DND-41 (cell line): Measurements from ENCODE around the gene ZFAND5.

Experiments used
- ATAC-seq: fragments of 200-7000 bp; cut with Tn5 transposase; 3 replicates; pipeline ENCODE4 v1.9.1; 2021; ENCODE audit warnings: low read depth; ENCODE audit not compliant: insufficient read depth
- DNase-seq: peaks from one replicate; pipeline ENCODE4 v3.0.0-alpha.2; 2020
- H2AFZ ChIP-seq: 2 replicates; pipeline ENCODE4 v1.6.0; 2012; ENCODE audit warnings: low read depth, low read length
- H3K27ac ChIP-seq: 2 replicates; pipeline ENCODE4 v1.5.1; 2012; ENCODE audit warnings: low read length, inconsistent platforms
- H3K27me3 ChIP-seq: fragments of 200-600 bp; sonication (generic); 2 replicates; pipeline ENCODE4 v1.6.0; 2012; ENCODE audit warnings: low read length, mild to moderate bottlenecking, inconsistent platforms; ENCODE audit not compliant: insufficient read depth, poor library complexity
- H3K36me3 ChIP-seq: 2 replicates; pipeline ENCODE4 v1.5.1; 2012; ENCODE audit warnings: low read length, inconsistent platforms; ENCODE audit not compliant: insufficient read depth
- H3K4me1 ChIP-seq: 2 replicates; pipeline ENCODE4 v1.5.1; 2012; ENCODE audit warnings: mild to moderate bottlenecking, low read length; ENCODE audit not compliant: insufficient read depth
- H3K4me2 ChIP-seq: 2 replicates; pipeline ENCODE4 v1.6.0; 2012; ENCODE audit warnings: mild to moderate bottlenecking, moderate library complexity, low read length, inconsistent platforms; ENCODE audit not compliant: insufficient read depth
- H3K4me3 ChIP-seq, 2 experiments: fragments of 200-600 bp in 1 of 2; shearing (Covaris generic) in 1 of 2; 2 replicates each; pipeline ENCODE4 v1.5.1; 2012 to 2016; ENCODE audit warnings: inconsistent platforms in 2 of 2, low read length in 2 of 2, mild to moderate bottlenecking in 2 of 2, low read depth in 1 of 2, moderate library complexity in 1 of 2
- H3K79me2 ChIP-seq: 2 replicates; pipeline ENCODE4 v1.6.0; 2012; ENCODE audit warnings: low read length, inconsistent platforms; ENCODE audit not compliant: insufficient read depth
- H3K9ac ChIP-seq: 2 replicates; pipeline ENCODE4 v1.6.0; 2012; ENCODE audit warnings: low read depth, mild to moderate bottlenecking, inconsistent platforms, low read length, moderate library complexity
- H3K9me3 ChIP-seq: 2 replicates; pipeline ENCODE4 v1.5.1; 2012; ENCODE audit warnings: low read length, moderate library complexity, mild to moderate bottlenecking, inconsistent platforms; ENCODE audit not compliant: insufficient read depth, severe bottlenecking
- H4K20me1 ChIP-seq: 2 replicates; pipeline ENCODE4 v1.6.0; 2012; ENCODE audit warnings: low read length; ENCODE audit not compliant: insufficient read depth
- EZH2 ChIP-seq: IDR thresholded peaks from 3 replicates; pipeline ENCODE4 v1.6.1; 2012; ENCODE audit warnings: borderline replicate concordance, low read depth, mild to moderate bottlenecking, moderate library complexity, low read length, inconsistent platforms; ENCODE audit not compliant: severe bottlenecking
- TF ChIP-seq, protein P1 (sequence below): IDR thresholded peaks from 2 replicates; pipeline ENCODE4 v1.5.1; 2012; ENCODE audit warnings: borderline replicate concordance, low read length, moderate library complexity, mild to moderate bottlenecking; ENCODE audit not compliant: poor library complexity, severe bottlenecking; ENCODE audit errors: extremely low read depth

Gene ZFAND5

DNA sequence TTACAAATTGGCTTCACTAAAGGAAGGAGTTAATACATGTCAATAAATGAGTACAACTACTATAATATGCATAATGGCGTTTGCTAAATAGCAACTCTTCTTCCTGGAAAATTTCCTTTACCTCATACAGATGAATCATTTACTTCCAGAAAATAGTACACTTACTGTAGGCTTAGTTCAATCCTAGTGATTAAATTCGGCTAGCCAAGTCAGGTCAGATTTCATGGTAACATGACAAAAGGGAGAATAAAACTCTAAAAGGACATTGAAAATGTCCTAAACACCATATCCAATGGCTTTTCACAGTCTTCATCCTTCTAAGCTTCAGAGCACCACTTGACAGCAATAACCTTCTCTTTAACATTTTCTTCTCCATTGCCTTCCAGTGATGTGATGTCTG is 42.1 kb upstream of the ZFAND5 start:
- no peaks in the 10 kb centered on the region for H3K9me3 ChIP-seq
- TF ChIP-seq, protein P1, sequence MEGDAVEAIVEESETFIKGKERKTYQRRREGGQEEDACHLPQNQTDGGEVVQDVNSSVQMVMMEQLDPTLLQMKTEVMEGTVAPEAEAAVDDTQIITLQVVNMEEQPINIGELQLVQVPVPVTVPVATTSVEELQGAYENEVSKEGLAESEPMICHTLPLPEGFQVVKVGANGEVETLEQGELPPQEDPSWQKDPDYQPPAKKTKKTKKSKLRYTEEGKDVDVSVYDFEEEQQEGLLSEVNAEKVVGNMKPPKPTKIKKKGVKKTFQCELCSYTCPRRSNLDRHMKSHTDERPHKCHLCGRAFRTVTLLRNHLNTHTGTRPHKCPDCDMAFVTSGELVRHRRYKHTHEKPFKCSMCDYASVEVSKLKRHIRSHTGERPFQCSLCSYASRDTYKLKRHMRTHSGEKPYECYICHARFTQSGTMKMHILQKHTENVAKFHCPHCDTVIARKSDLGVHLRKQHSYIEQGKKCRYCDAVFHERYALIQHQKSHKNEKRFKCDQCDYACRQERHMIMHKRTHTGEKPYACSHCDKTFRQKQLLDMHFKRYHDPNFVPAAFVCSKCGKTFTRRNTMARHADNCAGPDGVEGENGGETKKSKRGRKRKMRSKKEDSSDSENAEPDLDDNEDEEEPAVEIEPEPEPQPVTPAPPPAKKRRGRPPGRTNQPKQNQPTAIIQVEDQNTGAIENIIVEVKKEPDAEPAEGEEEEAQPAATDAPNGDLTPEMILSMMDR: no peak
- TF ChIP-seq EZH2: no peak
- no peak overlapping the region for H3K4me2 ChIP-seq
- no peak for ATAC-seq
- H3K36me3 ChIP-seq: no peaks in the 10 kb centered on the region
- no peak overlapping the region for H3K4me3 ChIP-seq
- H4K20me1 ChIP-seq: no peaks in the 10 kb centered on the region
- H3K4me1 ChIP-seq: no peaks in the 10 kb centered on the region
- H3K9ac ChIP-seq: no peak overlapping the region
- H3K27me3 ChIP-seq: no peaks in the 10 kb centered on the region
- H3K79me2 ChIP-seq: no peaks in the 10 kb centered on the region
- no peak overlapping the region for H2AFZ ChIP-seq
- DNase-seq: no peak
- no peak overlapping the region for H3K27ac ChIP-seq

DNA sequence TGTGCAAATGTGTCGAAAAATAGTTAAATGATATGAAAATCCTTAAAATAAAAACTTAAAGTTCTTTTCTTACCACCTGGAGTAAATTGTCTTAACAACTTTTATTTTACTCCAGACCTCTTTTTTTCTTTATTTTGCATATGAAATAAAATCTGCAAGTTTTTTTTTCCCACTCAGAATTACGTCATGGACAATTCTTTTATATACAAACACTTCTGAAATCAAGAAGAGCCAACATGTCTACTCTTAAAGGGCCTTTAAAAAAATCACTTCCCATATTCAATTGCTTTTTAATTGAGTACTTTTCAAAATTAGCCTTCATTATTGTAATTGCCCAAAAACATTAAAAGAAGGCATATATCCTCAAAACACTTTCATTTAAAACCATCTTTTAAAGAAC is 37.7 kb upstream of the ZFAND5 start:
- TF ChIP-seq EZH2: no peak
- TF ChIP-seq, protein P1: no peak
- H3K79me2 ChIP-seq: no peaks in the 10 kb centered on the region
- H4K20me1 ChIP-seq: no peaks in the 10 kb centered on the region
- H3K36me3 ChIP-seq: no peaks in the 10 kb centered on the region
- H3K27me3 ChIP-seq: no peaks in the 10 kb centered on the region
- no peak overlapping the region for H3K27ac ChIP-seq
- no peak overlapping the region for H2AFZ ChIP-seq
- no peak overlapping the region for H3K9ac ChIP-seq
- no peaks in the 10 kb centered on the region for H3K4me1 ChIP-seq
- DNase-seq (no peak), ATAC-seq (no peak)
- H3K9me3 ChIP-seq: no peaks in the 10 kb centered on the region
- no peak overlapping the region for H3K4me2 ChIP-seq
- H3K4me3 ChIP-seq: no peak overlapping the region

DNA sequence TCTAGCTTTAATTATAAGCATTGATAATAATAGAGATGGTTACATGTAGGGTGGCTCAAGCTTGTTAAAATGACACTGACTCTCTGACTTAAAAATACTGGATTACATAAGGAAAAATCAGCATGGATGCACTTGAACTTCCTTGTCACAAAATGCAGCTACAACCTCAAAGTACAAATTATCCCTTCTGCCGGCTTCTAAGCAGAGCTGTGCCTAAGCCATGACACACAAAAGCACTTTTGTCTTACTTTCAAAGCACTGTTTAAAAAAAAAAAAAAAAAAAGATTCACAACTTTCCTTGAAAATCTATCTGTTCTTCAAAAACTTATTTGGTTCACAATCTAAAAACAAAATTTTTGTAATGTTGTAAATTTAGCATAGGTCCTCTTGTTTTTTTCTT is 36.4 kb upstream of the ZFAND5 start:
- DNase-seq (no peak), ATAC-seq (no peak)
- H3K4me2 ChIP-seq: no peak overlapping the region
- no peaks in the 10 kb centered on the region for H3K4me1 ChIP-seq
- no peak overlapping the region for H3K9ac ChIP-seq
- no peak for TF ChIP-seq EZH2
- no peak overlapping the region for H3K27ac ChIP-seq
- no peak overlapping the region for H2AFZ ChIP-seq
- H3K36me3 ChIP-seq: no peaks in the 10 kb centered on the region
- H3K27me3 ChIP-seq: no peaks in the 10 kb centered on the region
- no peak overlapping the region for H3K4me3 ChIP-seq
- H3K79me2 ChIP-seq: no peaks in the 10 kb centered on the region
- no peaks in the 10 kb centered on the region for H4K20me1 ChIP-seq
- H3K9me3 ChIP-seq: no peaks in the 10 kb centered on the region

DNA sequence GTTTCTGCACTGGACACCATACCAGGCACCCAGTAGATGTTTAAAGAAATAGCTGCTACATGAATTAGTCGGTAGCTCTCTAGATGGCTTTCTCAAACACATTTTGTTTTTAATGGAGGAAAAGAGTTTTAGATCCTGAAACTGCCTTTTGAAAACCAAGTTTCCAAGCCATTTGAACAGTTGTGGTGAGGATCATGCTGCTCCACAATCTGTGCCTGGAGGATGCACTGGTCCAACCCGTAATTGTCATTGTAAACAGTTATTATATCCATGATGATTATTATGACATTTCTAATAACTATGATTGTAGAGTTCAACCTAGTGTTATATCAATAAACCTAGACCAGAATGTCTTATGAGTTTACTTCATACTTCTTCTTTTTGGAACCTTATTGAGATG is 35.9 kb upstream of the ZFAND5 start:
- TF ChIP-seq, protein P1: no peak
- TF ChIP-seq EZH2: no peak
- Histone ChIP-seq H3K4me3 (no peak overlapping the region), H3K27me3 (no peaks in the 10 kb centered on the region), H2AFZ (no peak overlapping the region), H3K4me2 (no peak overlapping the region), H3K36me3 (no peaks in the 10 kb centered on the region), H3K79me2 (no peaks in the 10 kb centered on the region), H3K9me3 (no peaks in the 10 kb centered on the region), H3K27ac (no peak overlapping the region), H3K9ac (no peak overlapping the region), H3K4me1 (no peaks in the 10 kb centered on the region), H4K20me1 (no peaks in the 10 kb centered on the region)
- ATAC-seq (no peak), DNase-seq (no peak)
